ENCODE measurements around the gene MBIP.

The MBIP gene

DNA sequence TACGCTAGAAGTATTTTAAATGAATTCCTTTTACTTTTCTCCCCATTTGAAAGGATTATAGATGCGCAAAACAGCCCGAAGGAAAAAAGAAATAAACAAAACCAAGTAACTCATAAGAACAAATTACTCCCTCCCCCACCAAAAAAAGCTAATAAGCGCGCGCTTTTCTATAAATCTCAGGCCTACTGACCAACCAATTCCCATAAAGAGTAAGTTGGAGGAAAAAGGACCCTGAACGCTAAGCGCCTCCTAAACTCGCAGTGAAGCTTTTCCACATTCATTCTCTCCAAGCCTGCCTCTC, 588 bp downstream of the MBIP start (continued):
- TF ChIP-seq ZNF518A (tag by site-specific recombination; conservative IDR thresholded peaks at IDR 0.05; ENCODE audit: low read depth) (no peak), HOXA7 (CRISPR knock-in tag; IDR thresholded peaks at IDR 0.05; ENCODE audit: borderline replicate concordance) (no peak), PRDM1 (tag by site-specific recombination; IDR thresholded peaks at IDR 0.05) (peak; percentile 83), HOXD13 (CRISPR knock-in tag; IDR thresholded peaks at IDR 0.05; ENCODE audit: borderline replicate concordance) (no peak), GFI1B (tag by site-specific recombination; IDR thresholded peaks at IDR 0.05) (peak; percentile 41), ZNF48 (tag by site-specific recombination; IDR thresholded peaks at IDR 0.05) (no peak), OSR2 (tag by site-specific recombination; IDR thresholded peaks at IDR 0.05) (no peak), ZNF670 (tag by site-specific recombination; IDR thresholded peaks at IDR 0.05; ENCODE audit: low read depth) (no peak), ZNF280C (tag by site-specific recombination; IDR thresholded peaks at IDR 0.05) (no peak), ZNF174 (tag by site-specific recombination; IDR thresholded peaks at IDR 0.05) (no peak), SCRT1 (tag by site-specific recombination; IDR thresholded peaks at IDR 0.05; ENCODE audit: borderline replicate concordance) (no peak), PRDM2 (tag by site-specific recombination; IDR thresholded peaks at IDR 0.05; ENCODE audit: borderline replicate concordance) (no peak), ZNF664 (tag by site-specific recombination; IDR thresholded peaks at IDR 0.05) (no peak), ZFP41 (tag by site-specific recombination; IDR thresholded peaks at IDR 0.05; ENCODE audit: borderline replicate concordance) (no peak), ZNF335 (tag by site-specific recombination; conservative IDR thresholded peaks at IDR 0.05) (peak; percentile 68), ZNF133 (tag by site-specific recombination; IDR thresholded peaks at IDR 0.05) (no peak)
- TF ChIP-seq, protein P1, sequence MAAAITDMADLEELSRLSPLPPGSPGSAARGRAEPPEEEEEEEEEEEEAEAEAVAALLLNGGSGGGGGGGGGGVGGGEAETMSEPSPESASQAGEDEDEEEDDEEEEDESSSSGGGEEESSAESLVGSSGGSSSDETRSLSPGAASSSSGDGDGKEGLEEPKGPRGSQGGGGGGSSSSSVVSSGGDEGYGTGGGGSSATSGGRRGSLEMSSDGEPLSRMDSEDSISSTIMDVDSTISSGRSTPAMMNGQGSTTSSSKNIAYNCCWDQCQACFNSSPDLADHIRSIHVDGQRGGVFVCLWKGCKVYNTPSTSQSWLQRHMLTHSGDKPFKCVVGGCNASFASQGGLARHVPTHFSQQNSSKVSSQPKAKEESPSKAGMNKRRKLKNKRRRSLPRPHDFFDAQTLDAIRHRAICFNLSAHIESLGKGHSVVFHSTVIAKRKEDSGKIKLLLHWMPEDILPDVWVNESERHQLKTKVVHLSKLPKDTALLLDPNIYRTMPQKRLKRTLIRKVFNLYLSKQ (tag by site-specific recombination; IDR thresholded peaks at IDR 0.05; ENCODE audit: borderline replicate concordance): no peak
- TF ChIP-seq, protein P2, sequence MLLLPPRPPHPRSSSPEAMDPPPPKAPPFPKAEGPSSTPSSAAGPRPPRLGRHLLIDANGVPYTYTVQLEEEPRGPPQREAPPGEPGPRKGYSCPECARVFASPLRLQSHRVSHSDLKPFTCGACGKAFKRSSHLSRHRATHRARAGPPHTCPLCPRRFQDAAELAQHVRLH (tag by site-specific recombination; IDR thresholded peaks at IDR 0.05): no peak
- TF ChIP-seq, protein P3, sequence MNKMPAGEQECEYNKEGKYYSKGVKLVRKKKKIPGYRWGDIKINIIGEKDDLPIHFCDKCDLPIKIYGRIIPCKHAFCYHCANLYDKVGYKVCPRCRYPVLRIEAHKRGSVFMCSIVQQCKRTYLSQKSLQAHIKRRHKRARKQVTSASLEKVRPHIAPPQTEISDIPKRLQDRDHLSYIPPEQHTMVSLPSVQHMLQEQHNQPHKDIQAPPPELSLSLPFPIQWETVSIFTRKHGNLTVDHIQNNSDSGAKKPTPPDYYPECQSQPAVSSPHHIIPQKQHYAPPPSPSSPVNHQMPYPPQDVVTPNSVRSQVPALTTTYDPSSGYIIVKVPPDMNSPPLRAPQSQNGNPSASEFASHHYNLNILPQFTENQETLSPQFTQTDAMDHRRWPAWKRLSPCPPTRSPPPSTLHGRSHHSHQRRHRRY (tag by site-specific recombination; IDR thresholded peaks at IDR 0.05): no peak
